ENCODE results near the gene STOML2.

GRCh38 chr9:35105571-35106342 is 2.8 kb upstream of the STOML2 start:
- TF ChIP-seq CTCF (IDR thresholded peaks at IDR 0.05), result no peak
- TF ChIP-seq EZH2 (IDR thresholded peaks at IDR 0.05; ENCODE audit: borderline replicate concordance, insufficient read depth, low read depth, low read length, poor library complexity, severe bottlenecking), result no peak
